Loucy (cell line): ENCODE results near the gene PYY.

ENCODE experiments used
- CTCF ChIP-seq: fragments of 200-600 bp; sonication (generic); conservative IDR thresholded peaks from 2 replicates; pipeline ENCODE4 v1.5.1; 2014; ENCODE audit warnings: mild to moderate bottlenecking, antibody characterized with exemption, low read length
- EZH2phosphoT487 ChIP-seq: fragments of 200-600 bp; IDR thresholded peaks from 2 replicates; pipeline ENCODE4 v1.6.1; 2018; ENCODE audit warnings: antibody characterized with exemption, mild to moderate bottlenecking, moderate library complexity, borderline replicate concordance

- no peak for TF ChIP-seq CTCF
- TF ChIP-seq EZH2phosphoT487, result no peak
These were observed 22.2 kb upstream of the PYY start for GRCh38 chr17:43975898-43976297.
